HG03196 (cell line): ENCODE data around the gene DIPK1A.
"Not testable (repeated sequence)": the region's sequence is repeated elsewhere in the genome, so short reads cannot be mapped to it uniquely, and the experiment has no call there.

Experiments used
- ATAC-seq: cut with Tn5 transposase; IDR thresholded peaks from one replicate; pipeline ENCODE4 v1.9.1; 2021; ENCODE audit not compliant: unreplicated experiment

Gene DIPK1A

GRCh38 chr1:92921031-92922023 lies 39.9 kb downstream of the DIPK1A start:
- no peak for ATAC-seq

- ATAC-seq, result no peak
Measured at GRCh38 chr1:92916899-92917298, 44.4 kb downstream of the DIPK1A start.

GRCh38 chr1:92915547-92915946 lies 45.7 kb downstream of the DIPK1A start:
- no peak for ATAC-seq

GRCh38 chr1:92913093-92913819 lies 48.0 kb downstream of the DIPK1A start:
- no peak for ATAC-seq

- no peak for ATAC-seq
Measured at GRCh38 chr1:92910081-92910480, 51.2 kb downstream of the DIPK1A start.

- no peak for ATAC-seq
Measured at GRCh38 chr1:92909321-92909720, 51.9 kb downstream of the DIPK1A start.

- no peak for ATAC-seq
Measured at GRCh38 chr1:92907949-92908684, 53.1 kb downstream of the DIPK1A start.

- no peak for ATAC-seq
Measured at GRCh38 chr1:92903765-92904164, 57.5 kb downstream of the DIPK1A start.

GRCh38 chr1:92902406-92902744 lies 58.9 kb downstream of the DIPK1A start:
- no peak for ATAC-seq

- no peak for ATAC-seq
Measured at GRCh38 chr1:92901699-92902405, 59.4 kb downstream of the DIPK1A start.

- ATAC-seq, result no peak
Measured at GRCh38 chr1:92901126-92901525, 60.1 kb downstream of the DIPK1A start.

GRCh38 chr1:92900539-92900938 lies 60.7 kb downstream of the DIPK1A start:
- no peak for ATAC-seq

GRCh38 chr1:92899780-92900179 lies 61.5 kb downstream of the DIPK1A start:
- ATAC-seq, result no peak

GRCh38 chr1:92898053-92898452 lies 63.2 kb downstream of the DIPK1A start:
- not testable (repeated sequence) for ATAC-seq

GRCh38 chr1:92887465-92887864 lies 73.8 kb downstream of the DIPK1A start:
- ATAC-seq, result no peak

- no peak for ATAC-seq
Measured at GRCh38 chr1:92886886-92887419, 74.3 kb downstream of the DIPK1A start.

- no peak for ATAC-seq
Measured at GRCh38 chr1:92884195-92884594, 77.1 kb downstream of the DIPK1A start.

- no peak for ATAC-seq
Measured at GRCh38 chr1:92883297-92883696, 78.0 kb downstream of the DIPK1A start.

- ATAC-seq, result no peak
Measured at GRCh38 chr1:92882819-92883218, 78.4 kb downstream of the DIPK1A start.

- ATAC-seq, result no peak
Measured at GRCh38 chr1:92881391-92881790, 79.9 kb downstream of the DIPK1A start.
